Upper lobe of right lung (tissue), 1 donor: ENCODE data around the gene NSDHL. TPM values are rescaled to one million over a fixed set of nuclear protein-coding genes. Genes with fewer than 3 reads are reported as not detected.

Experiments used
- ATAC-seq: fragments of 200-7000 bp; cut with Tn5 transposase; one replicate; pipeline ENCODE4 v1.9.1; 2020; ENCODE audit warnings: mild to moderate bottlenecking, moderate library complexity
- DNase-seq: peaks from one replicate; pipeline ENCODE4 v3.0.0-alpha.2; 2020
- H3K27ac ChIP-seq: fragments of 200-600 bp; one replicate; pipeline ENCODE4 v1.8.0; 2022
- H3K27me3 ChIP-seq: fragments of 200-600 bp; one replicate; pipeline ENCODE4 v1.8.0; 2022; ENCODE audit warnings: mild to moderate bottlenecking
- H3K36me3 ChIP-seq: fragments of 200-600 bp; one replicate; pipeline ENCODE4 v1.8.0; 2022
- H3K4me1 ChIP-seq: fragments of 200-600 bp; one replicate; pipeline ENCODE4 v1.8.0; 2022
- H3K4me3 ChIP-seq: fragments of 200-600 bp; one replicate; pipeline ENCODE4 v1.8.0; 2022; ENCODE audit warnings: mild to moderate bottlenecking
- H3K9me3 ChIP-seq: fragments of 200-600 bp; one replicate; pipeline ENCODE4 v1.8.0; 2022
- intact Hi-C: fragments of 100-400 bp; cut with DNase I; formaldehyde crosslinking; loops from one replicate; pipeline ENCODE4 v1.11.0; 2022
- total RNA-seq: library from RNA; stranded (reverse); fragmentation: NEBNext Ultra II Directional; extraction: Animal tissue kit (Norgen Biotek cat#: 25700); gene quantifications from one replicate; pipeline ENCODE4 v1.2.1, GENCODE V29; 2021
- TF ChIP-seq, protein P1 (sequence below): fragments of 200-600 bp; IDR thresholded peaks from one replicate; pipeline ENCODE4 v1.8.0; 2022; ENCODE audit warnings: antibody characterized with exemption
- donor health status: DM: no; HTN: yes; CAD: no; lungs with severe emphysema.

The NSDHL gene
- total RNA-seq, 1 donor from 2014 or later: 27.0 TPM

DNA sequence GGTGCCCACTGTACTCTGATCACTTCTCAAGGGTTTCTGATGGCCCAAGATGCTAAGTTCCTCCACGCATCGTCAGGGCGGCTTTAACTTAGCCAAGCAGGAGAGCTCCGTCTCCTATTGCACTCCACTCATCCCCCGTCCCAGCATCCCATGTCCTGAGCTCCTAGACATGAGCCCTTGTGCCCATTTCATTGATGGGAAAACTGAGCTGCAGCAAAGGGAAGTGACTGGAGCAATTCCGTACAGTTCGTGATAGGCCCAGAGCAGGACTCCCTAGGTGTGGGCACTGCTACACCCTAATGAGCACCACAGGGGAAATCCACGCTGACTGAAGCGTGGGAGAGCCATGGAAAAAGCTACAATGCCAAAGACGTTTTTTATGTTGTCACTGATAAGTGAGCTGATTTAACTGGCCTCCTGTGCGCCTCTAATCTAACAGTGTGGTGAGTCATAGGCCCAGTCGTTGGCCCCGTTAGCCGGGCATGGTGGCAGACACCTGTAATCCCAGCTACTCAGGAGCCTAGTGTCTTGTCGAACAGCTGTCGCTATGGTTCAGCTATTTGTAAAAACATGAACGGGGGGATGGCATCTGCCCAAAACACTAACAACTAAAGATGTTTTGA, 14.9 kb downstream of the NSDHL start:
- Histone ChIP-seq H3K4me1 (no peaks in the 10 kb centered on the region), H3K27me3 (no peaks in the 10 kb centered on the region), H3K27ac (no peak overlapping the region), H3K9me3 (no peaks in the 10 kb centered on the region), H3K36me3 (peaks cover 9% of the 10 kb centered on the region), H3K4me3 (no peak overlapping the region)
- intact Hi-C loops: no loop called here
- no peak for DNase-seq
- ATAC-seq: no peak
- TF ChIP-seq, protein P1, sequence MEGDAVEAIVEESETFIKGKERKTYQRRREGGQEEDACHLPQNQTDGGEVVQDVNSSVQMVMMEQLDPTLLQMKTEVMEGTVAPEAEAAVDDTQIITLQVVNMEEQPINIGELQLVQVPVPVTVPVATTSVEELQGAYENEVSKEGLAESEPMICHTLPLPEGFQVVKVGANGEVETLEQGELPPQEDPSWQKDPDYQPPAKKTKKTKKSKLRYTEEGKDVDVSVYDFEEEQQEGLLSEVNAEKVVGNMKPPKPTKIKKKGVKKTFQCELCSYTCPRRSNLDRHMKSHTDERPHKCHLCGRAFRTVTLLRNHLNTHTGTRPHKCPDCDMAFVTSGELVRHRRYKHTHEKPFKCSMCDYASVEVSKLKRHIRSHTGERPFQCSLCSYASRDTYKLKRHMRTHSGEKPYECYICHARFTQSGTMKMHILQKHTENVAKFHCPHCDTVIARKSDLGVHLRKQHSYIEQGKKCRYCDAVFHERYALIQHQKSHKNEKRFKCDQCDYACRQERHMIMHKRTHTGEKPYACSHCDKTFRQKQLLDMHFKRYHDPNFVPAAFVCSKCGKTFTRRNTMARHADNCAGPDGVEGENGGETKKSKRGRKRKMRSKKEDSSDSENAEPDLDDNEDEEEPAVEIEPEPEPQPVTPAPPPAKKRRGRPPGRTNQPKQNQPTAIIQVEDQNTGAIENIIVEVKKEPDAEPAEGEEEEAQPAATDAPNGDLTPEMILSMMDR: no peak

DNA sequence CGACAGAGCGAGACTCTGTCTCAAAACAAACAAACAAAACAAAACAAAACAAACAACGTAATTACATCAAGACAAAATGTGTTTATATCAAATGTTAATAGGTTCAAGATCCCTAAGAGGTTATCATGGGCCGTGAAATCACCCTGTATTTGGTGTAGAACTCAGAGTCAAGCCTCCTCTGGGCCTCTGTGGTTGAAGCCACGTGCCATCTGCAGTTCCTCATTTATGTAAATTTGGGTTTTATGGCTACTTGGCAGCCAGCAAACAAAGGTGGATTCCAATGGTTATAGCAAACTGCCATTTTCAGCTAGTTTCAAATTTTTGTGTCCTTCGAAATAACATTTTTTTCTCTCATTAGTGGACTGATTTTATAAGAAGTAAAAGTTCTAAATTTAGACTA, 16.4 kb downstream of the NSDHL start:
- H3K4me3 ChIP-seq: no peak overlapping the region
- H3K27me3 ChIP-seq: no peaks in the 10 kb centered on the region
- no peak overlapping the region for H3K27ac ChIP-seq
- peaks cover 9% of the 10 kb centered on the region for H3K36me3 ChIP-seq
- intact Hi-C loops: no loop called here
- TF ChIP-seq, protein P1: no peak
- no peak for ATAC-seq
- no peak for DNase-seq
- H3K4me1 ChIP-seq: no peaks in the 10 kb centered on the region
- H3K9me3 ChIP-seq: no peaks in the 10 kb centered on the region

DNA sequence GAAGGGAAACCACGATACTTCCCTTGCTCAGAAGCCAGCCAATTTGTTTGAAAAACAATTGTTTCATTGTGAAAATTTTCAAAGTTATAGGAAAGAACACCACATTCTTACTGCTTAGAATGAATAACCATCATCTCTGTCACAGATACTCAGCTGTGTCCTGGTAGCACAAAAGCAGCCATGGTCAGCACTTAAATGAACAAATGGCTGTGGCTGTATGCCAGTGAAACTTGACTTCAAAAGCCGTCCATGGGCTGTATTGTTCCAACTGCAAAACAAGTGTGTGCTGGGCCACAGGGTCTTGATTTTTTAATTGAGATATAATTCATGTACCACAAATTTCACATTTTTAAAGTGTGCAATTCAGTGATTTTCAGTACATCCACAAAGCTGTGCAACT, 19.6 kb downstream of the NSDHL start:
- no peak for ATAC-seq
- TF ChIP-seq, protein P1: no peak
- no peak for DNase-seq
- Histone ChIP-seq H3K27ac (no peak overlapping the region), H3K4me1 (no peaks in the 10 kb centered on the region), H3K27me3 (no peaks in the 10 kb centered on the region), H3K4me3 (no peak overlapping the region), H3K36me3 (peaks cover 9% of the 10 kb centered on the region), H3K9me3 (no peaks in the 10 kb centered on the region)
- intact Hi-C loops: no loop called here

DNA sequence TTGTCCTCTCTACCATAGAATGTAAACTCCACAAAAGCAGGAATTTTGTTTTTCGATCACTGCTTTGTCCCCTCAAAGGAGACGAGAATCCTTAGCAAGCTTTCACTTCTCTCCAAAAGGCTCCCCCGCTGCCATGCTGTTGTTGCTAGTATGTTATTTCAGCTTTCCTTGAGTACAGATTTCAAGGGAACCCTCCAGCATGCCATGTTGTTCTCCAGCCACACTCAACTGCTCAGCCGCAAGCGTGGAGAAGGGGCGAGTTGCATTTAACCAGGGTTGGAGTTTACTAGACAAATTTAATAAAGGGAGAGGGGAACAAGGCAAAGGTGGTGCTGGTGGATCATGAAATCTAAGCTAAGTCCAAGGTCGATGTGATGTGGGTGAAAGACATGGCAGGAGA, 23.1 kb downstream of the NSDHL start:
- TF ChIP-seq, protein P1: no peak
- Histone ChIP-seq H3K9me3 (no peaks in the 10 kb centered on the region), H3K27me3 (no peaks in the 10 kb centered on the region), H3K4me1 (no peaks in the 10 kb centered on the region), H3K27ac (no peak overlapping the region), H3K4me3 (no peak overlapping the region), H3K36me3 (peaks cover 6% of the 10 kb centered on the region)
- intact Hi-C loops: no loop called here
- DNase-seq (no peak), ATAC-seq (no peak)

DNA sequence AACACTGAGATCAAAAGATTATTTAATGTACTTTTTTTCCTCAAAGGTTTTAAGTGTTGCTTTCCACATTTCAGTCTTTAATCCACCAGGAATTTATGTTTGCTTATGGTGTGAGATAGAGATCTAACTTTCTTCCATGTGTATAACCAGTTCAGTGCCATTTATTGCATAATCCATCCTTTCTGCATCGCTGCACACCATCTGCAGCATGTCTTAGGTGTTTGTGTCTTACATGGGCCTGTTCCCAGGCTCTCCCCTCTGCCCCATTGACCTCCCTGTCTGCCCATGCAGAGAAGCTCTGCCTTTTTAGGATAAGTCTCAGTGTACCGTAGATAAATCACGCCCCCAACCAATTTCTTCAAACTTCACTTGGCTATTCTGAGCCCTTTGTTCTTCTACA, 30.3 kb downstream of the NSDHL start:
- H3K36me3 ChIP-seq: peaks cover 12% of the 10 kb centered on the region
- no peaks in the 10 kb centered on the region for H3K27me3 ChIP-seq
- intact Hi-C loops: no loop called here
- TF ChIP-seq, protein P1: no peak
- no peak overlapping the region for H3K27ac ChIP-seq
- no peak for DNase-seq
- ATAC-seq: no peak
- no peak overlapping the region for H3K4me3 ChIP-seq
- H3K9me3 ChIP-seq: no peaks in the 10 kb centered on the region
- no peaks in the 10 kb centered on the region for H3K4me1 ChIP-seq

DNA sequence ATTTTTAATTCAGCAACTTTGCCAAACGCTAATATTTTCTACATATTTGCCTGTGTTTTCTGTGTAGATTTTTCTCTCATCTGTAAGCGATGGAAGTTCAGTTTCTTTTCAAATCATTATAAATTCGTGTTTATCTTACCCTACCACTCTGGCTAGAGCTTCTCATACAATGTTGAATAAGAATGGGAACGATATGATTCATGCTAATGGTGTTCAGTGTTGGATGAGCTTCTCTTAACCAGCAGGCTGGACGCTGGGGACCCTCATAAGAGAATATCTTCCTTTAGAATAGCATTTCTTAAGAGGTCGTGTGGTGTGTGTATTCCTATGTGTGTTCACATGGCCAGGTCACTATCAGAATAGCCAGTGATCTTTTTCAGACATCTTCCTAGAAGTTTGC, 31.0 kb downstream of the NSDHL start:
- Histone ChIP-seq H3K36me3 (peaks cover 12% of the 10 kb centered on the region), H3K27ac (no peak overlapping the region), H3K27me3 (no peaks in the 10 kb centered on the region), H3K9me3 (no peaks in the 10 kb centered on the region), H3K4me1 (no peaks in the 10 kb centered on the region), H3K4me3 (no peak overlapping the region)
- no peak for ATAC-seq
- intact Hi-C loops: no loop called here
- TF ChIP-seq, protein P1: no peak
- no peak for DNase-seq
